ENCODE measurements around the gene ANXA2R.
A peak's percentile ranks its signal among the peaks of the same experiment; 100 is the strongest.

Gene ANXA2R

DNA sequence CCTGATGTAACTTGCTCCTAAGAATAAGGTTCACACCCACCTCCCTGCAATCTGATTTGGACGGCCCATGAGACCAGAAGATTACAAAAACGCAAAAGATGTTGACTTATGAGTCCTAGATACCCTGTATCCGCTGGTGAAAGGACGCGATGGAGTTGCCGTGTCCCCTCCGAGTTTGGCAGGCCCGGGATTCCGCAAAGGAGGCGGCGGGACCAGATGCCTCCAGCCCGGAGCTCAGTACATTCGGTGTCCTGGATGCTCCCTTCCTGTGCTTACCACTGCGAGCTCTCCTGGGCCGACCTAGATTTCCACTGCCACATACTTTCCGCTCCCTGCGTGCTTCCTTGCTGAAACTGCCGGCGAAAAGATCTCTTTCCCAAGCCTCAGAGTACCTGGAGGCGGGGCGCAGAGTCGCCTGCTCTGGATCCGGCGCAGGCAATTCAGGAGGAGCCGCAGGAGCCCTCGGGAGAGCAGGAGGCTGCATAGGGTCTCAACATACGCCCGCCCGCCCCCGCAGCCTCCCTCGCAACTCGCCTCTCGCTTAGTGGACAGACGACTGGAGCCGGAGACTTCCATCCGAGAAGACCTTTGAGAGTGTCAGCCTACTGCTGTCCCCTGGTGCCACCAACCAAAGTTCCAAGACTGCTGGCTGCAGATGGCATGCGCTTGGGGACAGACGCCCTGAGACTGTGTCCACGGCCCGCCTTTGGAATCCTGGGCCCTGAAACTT is 39.8 kb downstream of the ANXA2R start:
- H3K9ac ChIP-seq = no peak overlapping the region
- H3K79me2 ChIP-seq = no peaks in the 10 kb centered on the region
- H3K4me1 ChIP-seq = no peaks in the 10 kb centered on the region
- H2AFZ ChIP-seq = peak overlapping the region; percentile 12
- peak overlapping the region; percentile 24 for H3K4me2 ChIP-seq (ENCODE audit: low read length)
- no peaks in the 10 kb centered on the region for H3K36me3 ChIP-seq (ENCODE audit: control insufficient read depth, insufficient read depth, low read length)
- H3K4me3 ChIP-seq (ENCODE audit: low read depth, low read length) = no peak overlapping the region
- H3K27me3 ChIP-seq (ENCODE audit: control insufficient read depth, insufficient read depth, low read length) = peaks cover 9% of the 10 kb centered on the region
- TF ChIP-seq, protein P1, sequence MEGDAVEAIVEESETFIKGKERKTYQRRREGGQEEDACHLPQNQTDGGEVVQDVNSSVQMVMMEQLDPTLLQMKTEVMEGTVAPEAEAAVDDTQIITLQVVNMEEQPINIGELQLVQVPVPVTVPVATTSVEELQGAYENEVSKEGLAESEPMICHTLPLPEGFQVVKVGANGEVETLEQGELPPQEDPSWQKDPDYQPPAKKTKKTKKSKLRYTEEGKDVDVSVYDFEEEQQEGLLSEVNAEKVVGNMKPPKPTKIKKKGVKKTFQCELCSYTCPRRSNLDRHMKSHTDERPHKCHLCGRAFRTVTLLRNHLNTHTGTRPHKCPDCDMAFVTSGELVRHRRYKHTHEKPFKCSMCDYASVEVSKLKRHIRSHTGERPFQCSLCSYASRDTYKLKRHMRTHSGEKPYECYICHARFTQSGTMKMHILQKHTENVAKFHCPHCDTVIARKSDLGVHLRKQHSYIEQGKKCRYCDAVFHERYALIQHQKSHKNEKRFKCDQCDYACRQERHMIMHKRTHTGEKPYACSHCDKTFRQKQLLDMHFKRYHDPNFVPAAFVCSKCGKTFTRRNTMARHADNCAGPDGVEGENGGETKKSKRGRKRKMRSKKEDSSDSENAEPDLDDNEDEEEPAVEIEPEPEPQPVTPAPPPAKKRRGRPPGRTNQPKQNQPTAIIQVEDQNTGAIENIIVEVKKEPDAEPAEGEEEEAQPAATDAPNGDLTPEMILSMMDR (IDR thresholded peaks at IDR 0.05) = no peak
- H3K27ac ChIP-seq = no peak overlapping the region
- no peaks in the 10 kb centered on the region for H3K9me3 ChIP-seq (ENCODE audit: control insufficient read depth, low read length)

GRCh38 chr5:42995360-42995751 is 44.8 kb downstream of the ANXA2R start:
- Histone ChIP-seq H2AFZ (no peak overlapping the region), H3K79me2 (no peaks in the 10 kb centered on the region), H3K36me3 (ENCODE audit: control insufficient read depth, insufficient read depth, low read length) (no peaks in the 10 kb centered on the region), H3K9ac (no peak overlapping the region), H3K9me3 (ENCODE audit: control insufficient read depth, low read length) (peaks cover 2% of the 10 kb centered on the region), H3K4me2 (ENCODE audit: low read length) (peak overlapping the region; percentile 43), H3K4me1 (no peaks in the 10 kb centered on the region), H3K27ac (peak overlapping the region; percentile 64), H3K27me3 (ENCODE audit: control insufficient read depth, insufficient read depth, low read length) (peaks cover 13% of the 10 kb centered on the region), H3K4me3 (ENCODE audit: low read depth, low read length) (peak overlapping the region; percentile 41)
- TF ChIP-seq, protein P1 (IDR thresholded peaks at IDR 0.05) = no peak

DNA sequence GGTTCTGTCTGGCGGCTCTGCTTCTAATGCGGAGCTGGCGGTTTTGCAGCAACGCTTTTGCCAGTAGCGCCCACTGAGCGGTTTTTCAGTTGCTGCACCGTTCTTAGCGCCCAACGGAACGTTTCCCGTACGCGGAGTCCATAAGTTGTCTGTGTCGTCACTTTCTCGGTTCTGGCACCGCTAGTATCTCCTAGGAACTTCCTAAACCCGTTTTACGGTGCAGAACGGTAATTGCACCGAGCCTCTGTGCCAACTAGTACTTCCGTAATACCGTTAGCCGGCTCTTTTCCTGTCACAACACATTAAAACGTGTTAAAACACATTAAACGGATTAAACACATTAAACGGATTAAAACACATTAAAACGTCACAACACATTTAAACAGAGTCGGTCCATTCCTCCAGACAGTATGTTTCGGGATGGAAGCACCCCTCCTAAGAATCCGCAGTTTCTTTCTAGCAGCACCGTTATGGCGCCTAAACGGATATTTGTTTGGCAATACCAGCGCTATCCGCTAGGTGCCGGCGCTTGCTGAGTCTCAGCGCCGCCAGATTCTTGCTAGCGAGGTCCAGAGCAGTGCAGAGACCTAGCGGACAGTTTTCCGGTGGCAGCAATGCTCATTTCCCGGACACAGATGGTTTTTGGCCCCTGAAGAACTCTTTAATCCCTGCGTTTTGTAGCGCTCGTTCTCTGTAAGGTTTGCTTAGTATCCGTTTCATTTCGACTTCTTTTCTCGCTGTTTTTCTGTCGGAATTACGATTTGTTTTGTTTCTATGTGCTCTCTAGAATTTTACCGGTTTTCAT is 45.4 kb downstream of the ANXA2R start:
- Histone ChIP-seq H3K4me2 (ENCODE audit: low read length) (peak overlapping the region; percentile 43), H3K9me3 (ENCODE audit: control insufficient read depth, low read length) (peaks cover 2% of the 10 kb centered on the region), H3K79me2 (no peaks in the 10 kb centered on the region), H2AFZ (peak overlapping the region; percentile 14), H3K9ac (no peak overlapping the region), H3K4me1 (no peaks in the 10 kb centered on the region), H3K27me3 (ENCODE audit: control insufficient read depth, insufficient read depth, low read length) (peaks cover 9% of the 10 kb centered on the region), H3K27ac (peak overlapping the region; percentile 64), H3K4me3 (ENCODE audit: low read depth, low read length) (peak overlapping the region; percentile 41), H3K36me3 (ENCODE audit: control insufficient read depth, insufficient read depth, low read length) (no peaks in the 10 kb centered on the region)
- TF ChIP-seq, protein P1 (IDR thresholded peaks at IDR 0.05) = peak; percentile 52

DNA sequence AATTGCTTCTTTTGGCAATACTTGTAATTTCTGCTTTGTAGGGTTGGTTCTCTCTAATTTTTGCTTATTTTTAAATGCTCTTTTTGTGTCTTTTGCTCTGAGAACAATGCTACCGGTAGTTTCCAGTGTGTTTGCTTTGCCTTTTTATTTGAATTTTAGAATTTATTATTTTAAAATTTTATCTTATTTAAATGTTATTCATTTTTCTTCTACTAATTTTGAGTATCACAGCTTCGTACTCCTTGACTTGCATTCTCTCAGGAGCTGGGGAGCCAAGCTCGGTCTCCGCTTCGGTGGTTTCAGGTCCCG is 45.9 kb downstream of the ANXA2R start:
- TF ChIP-seq, protein P1 (IDR thresholded peaks at IDR 0.05) = no peak
- peaks cover 9% of the 10 kb centered on the region for H3K27me3 ChIP-seq (ENCODE audit: control insufficient read depth, insufficient read depth, low read length)
- H3K9me3 ChIP-seq (ENCODE audit: control insufficient read depth, low read length) = peaks cover 2% of the 10 kb centered on the region
- no peaks in the 10 kb centered on the region for H3K36me3 ChIP-seq (ENCODE audit: control insufficient read depth, insufficient read depth, low read length)
- H3K79me2 ChIP-seq = no peaks in the 10 kb centered on the region
- H3K27ac ChIP-seq = peak overlapping the region; percentile 84
- no peak overlapping the region for H3K9ac ChIP-seq
- peak overlapping the region; percentile 28 for H3K4me3 ChIP-seq (ENCODE audit: low read depth, low read length)
- H3K4me2 ChIP-seq (ENCODE audit: low read length) = no peak overlapping the region
- H2AFZ ChIP-seq = no peak overlapping the region
- H3K4me1 ChIP-seq = no peaks in the 10 kb centered on the region
